Smooth muscle cell (in vitro differentiated cells): ENCODE measurements around the gene CDYL. TPM values are rescaled to one million over a fixed set of nuclear protein-coding genes. Genes with fewer than 3 reads are reported as not detected.

Experiments used
- DNase-seq: peaks from one replicate; lab custom pipeline; 2025; ENCODE audit not compliant: unreplicated experiment; lab: John Stamatoyannopoulos, UW
- H2AFZ ChIP-seq: fragments of 200-600 bp; sonication (generic); 2 replicates; pipeline ENCODE4 v1.6.0; 2016; ENCODE audit warnings: antibody characterized with exemption, low read depth, mild to moderate bottlenecking
- H3F3A ChIP-seq: fragments of 200-600 bp; sonication (generic); 2 replicates; pipeline ENCODE4 v1.6.0; 2017; ENCODE audit warnings: antibody characterized with exemption, low read depth
- H3K27ac ChIP-seq: fragments of 200-600 bp; sonication (generic); 2 replicates; pipeline ENCODE4 v1.5.1; 2016; ENCODE audit warnings: low read depth, mild to moderate bottlenecking
- H3K27me3 ChIP-seq: fragments of 200-600 bp; sonication (generic); 2 replicates; pipeline ENCODE4 v1.6.1; 2016; ENCODE audit warnings: low read depth, mild to moderate bottlenecking
- H3K36me3 ChIP-seq: fragments of 200-600 bp; sonication (generic); 2 replicates; pipeline ENCODE4 v1.5.1; 2016; ENCODE audit warnings: low read depth
- H3K4me1 ChIP-seq: fragments of 200-600 bp; sonication (generic); 2 replicates; pipeline ENCODE4 v1.5.1; 2016; ENCODE audit warnings: low read depth
- H3K4me2 ChIP-seq: fragments of 200-600 bp; sonication (generic); 2 replicates; pipeline ENCODE4 v1.6.0; 2016; ENCODE audit warnings: mild to moderate bottlenecking
- H3K4me3 ChIP-seq: fragments of 200-600 bp; sonication (generic); 2 replicates; pipeline ENCODE4 v1.5.1; 2016; ENCODE audit warnings: mild to moderate bottlenecking
- H3K79me2 ChIP-seq: fragments of 200-600 bp; sonication (generic); 2 replicates; pipeline ENCODE4 v1.6.0; 2016; ENCODE audit warnings: low read depth, mild to moderate bottlenecking
- H3K9ac ChIP-seq: fragments of 200-600 bp; sonication (generic); 2 replicates; pipeline ENCODE4 v1.6.0; 2016; ENCODE audit warnings: low read depth
- H3K9me3 ChIP-seq: fragments of 200-600 bp; sonication (generic); replicated peaks from 2 replicates; pipeline ENCODE4 v1.5.1; 2016; ENCODE audit warnings: low read depth
- H4K20me1 ChIP-seq: fragments of 200-600 bp; sonication (generic); 2 replicates; pipeline ENCODE4 v1.6.0; 2016; ENCODE audit warnings: low read depth
- CTCF ChIP-seq: fragments of 200-600 bp; sonication (generic); IDR thresholded peaks from 2 replicates; pipeline ENCODE4 v1.5.1; 2017; ENCODE audit warnings: borderline replicate concordance, mild to moderate bottlenecking, antibody characterized with exemption; ENCODE audit not compliant: insufficient read depth, poor library complexity, severe bottlenecking
- WGBS: methylation state at CpG from one replicate; pipeline ENCODE4 v1.1.7; 2016; ENCODE audit warnings: low lambda C conversion rate; 5-methylcytosine and 5-hydroxymethylcytosine counted together
- polyA plus RNA-seq: library from polyadenylated mRNA; unstranded; fragments of >200 nt; fragmentation: Nextera tagmentation; extraction: Ambion mirVana; gene quantifications from 2 replicates; pipeline ENCODE4 v1.2.1, GENCODE V29; 2016
- total RNA-seq: library from RNA; depleted of rRNA; stranded (reverse); fragments of >200 nt; gene quantifications from 2 replicates; pipeline ENCODE4 v1.2.3, GENCODE V29; 2014

Gene CDYL
- total and polyA plus RNA-seq, 2 experiments from 2014 or later = 28.7 to 34.5 TPM

DNA sequence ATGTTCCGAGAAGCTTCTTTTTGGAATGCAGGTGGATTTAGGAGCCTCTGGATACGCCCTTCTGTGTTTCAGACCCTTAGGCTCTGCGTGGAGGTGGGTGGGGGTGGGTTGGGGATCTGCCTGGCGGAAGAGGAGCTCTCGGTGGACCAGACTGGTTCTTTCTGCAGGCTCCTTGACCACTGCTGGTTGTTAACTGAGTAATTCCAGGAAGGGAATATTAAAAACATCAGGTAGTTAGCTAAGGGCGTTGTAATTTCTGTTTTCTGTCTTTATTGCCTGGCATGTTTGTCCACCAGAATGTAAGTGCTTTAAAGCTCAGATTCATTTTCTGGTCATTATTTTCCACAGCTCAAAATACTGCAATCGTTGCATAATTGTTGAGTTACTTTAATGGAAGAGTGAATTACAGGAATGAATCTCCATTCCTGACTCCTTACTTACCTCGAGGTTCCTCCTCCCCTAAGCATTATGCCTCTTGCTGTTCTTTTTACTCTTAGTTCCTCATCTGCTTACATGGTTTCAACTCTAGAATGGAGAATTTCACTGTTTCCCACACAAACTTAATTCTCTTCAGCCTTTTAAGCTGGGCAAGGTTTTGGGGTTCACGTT is 5.9 kb downstream of the CDYL start:
- no peak overlapping the region for H3K9ac ChIP-seq
- no peak overlapping the region for H2AFZ ChIP-seq
- DNase-seq = no peak
- peaks cover 20% of the 10 kb centered on the region for H3K4me1 ChIP-seq
- H3F3A ChIP-seq = peaks cover 23% of the 10 kb centered on the region
- H3K4me2 ChIP-seq = peak overlapping the region; percentile 14
- H3K27ac ChIP-seq = peak overlapping the region; percentile 70
- H4K20me1 ChIP-seq = peaks cover 95% of the 10 kb centered on the region
- no peaks in the 10 kb centered on the region for H3K36me3 ChIP-seq
- H3K27me3 ChIP-seq = no peaks in the 10 kb centered on the region
- H3K9me3 ChIP-seq = peaks cover 8% of the 10 kb centered on the region
- 59% methylated on average over 9 of the region's 9 CpGs for WGBS
- no peak for TF ChIP-seq CTCF
- peaks cover 98% of the 10 kb centered on the region for H3K79me2 ChIP-seq
- H3K4me3 ChIP-seq = no peak overlapping the region

DNA sequence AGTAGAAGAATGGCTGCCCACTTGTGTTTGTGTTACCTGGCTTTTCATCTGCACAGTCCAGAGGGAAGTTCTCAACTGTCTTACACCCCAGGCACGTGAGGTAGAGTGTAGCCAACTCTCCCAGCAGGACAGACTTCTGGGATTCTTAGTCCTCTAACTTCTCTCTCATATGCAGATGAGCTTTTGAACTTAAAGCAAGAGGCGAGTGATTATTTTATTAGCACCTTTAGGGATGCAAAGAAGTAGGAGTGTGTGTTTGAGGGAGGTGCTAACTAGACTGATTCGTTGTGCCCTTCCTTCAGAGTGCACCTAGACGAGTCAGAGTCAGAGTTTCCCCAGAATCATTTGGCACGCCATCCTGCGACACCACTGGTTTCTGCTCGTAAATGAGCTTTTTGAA is 10.8 kb downstream of the CDYL start:
- no peak overlapping the region for H3K9ac ChIP-seq
- 62% methylated on average over 7 of the region's 7 CpGs for WGBS
- H3K4me3 ChIP-seq = no peak overlapping the region
- H2AFZ ChIP-seq = no peak overlapping the region
- peaks cover 97% of the 10 kb centered on the region for H4K20me1 ChIP-seq
- H3K27ac ChIP-seq = no peak overlapping the region
- H3K4me1 ChIP-seq = peaks cover 5% of the 10 kb centered on the region
- H3K79me2 ChIP-seq = peaks cover 98% of the 10 kb centered on the region
- no peaks in the 10 kb centered on the region for H3K9me3 ChIP-seq
- H3K36me3 ChIP-seq = no peaks in the 10 kb centered on the region
- no peak for DNase-seq
- TF ChIP-seq CTCF = no peak
- H3F3A ChIP-seq = peaks cover 2% of the 10 kb centered on the region
- no peaks in the 10 kb centered on the region for H3K27me3 ChIP-seq
- no peak overlapping the region for H3K4me2 ChIP-seq

- Histone ChIP-seq H3K4me3 (no peak overlapping the region), H3K27me3 (no peaks in the 10 kb centered on the region), H3K36me3 (no peaks in the 10 kb centered on the region), H2AFZ (no peak overlapping the region), H3K4me1 (no peaks in the 10 kb centered on the region), H3K9ac (no peak overlapping the region), H3K9me3 (no peaks in the 10 kb centered on the region), H3K27ac (no peak overlapping the region), H3K79me2 (peaks cover 98% of the 10 kb centered on the region), H4K20me1 (peaks cover 98% of the 10 kb centered on the region), H3F3A (peaks cover 2% of the 10 kb centered on the region), H3K4me2 (no peak overlapping the region)
- 80% methylated on average over 6 of the region's 6 CpGs for WGBS
- no peak for DNase-seq
- no peak for TF ChIP-seq CTCF
Observed at GRCh38 chr6:4788482-4788881, 12.3 kb downstream of the CDYL start.

GRCh38 chr6:4788953-4789584 is 12.9 kb downstream of the CDYL start:
- Histone ChIP-seq H3F3A (peaks cover 2% of the 10 kb centered on the region), H3K4me1 (peaks cover under 1% of the 10 kb centered on the region), H4K20me1 (peaks cover 98% of the 10 kb centered on the region), H3K79me2 (peaks cover 98% of the 10 kb centered on the region), H3K27ac (no peak overlapping the region), H3K9me3 (no peaks in the 10 kb centered on the region), H2AFZ (no peak overlapping the region), H3K9ac (no peak overlapping the region), H3K4me3 (no peak overlapping the region), H3K4me2 (no peak overlapping the region), H3K36me3 (no peaks in the 10 kb centered on the region), H3K27me3 (no peaks in the 10 kb centered on the region)
- WGBS = 91% methylated on average over 16 of the region's 16 CpGs
- TF ChIP-seq CTCF = no peak
- no peak for DNase-seq
